Measurements from ENCODE around the gene SERTM1. TPM values are rescaled to one million over a fixed set of nuclear protein-coding genes. Genes with fewer than 3 reads are reported as not detected.

Gene SERTM1
- total and polyA plus RNA-seq, 10 donors = not detected

DNA sequence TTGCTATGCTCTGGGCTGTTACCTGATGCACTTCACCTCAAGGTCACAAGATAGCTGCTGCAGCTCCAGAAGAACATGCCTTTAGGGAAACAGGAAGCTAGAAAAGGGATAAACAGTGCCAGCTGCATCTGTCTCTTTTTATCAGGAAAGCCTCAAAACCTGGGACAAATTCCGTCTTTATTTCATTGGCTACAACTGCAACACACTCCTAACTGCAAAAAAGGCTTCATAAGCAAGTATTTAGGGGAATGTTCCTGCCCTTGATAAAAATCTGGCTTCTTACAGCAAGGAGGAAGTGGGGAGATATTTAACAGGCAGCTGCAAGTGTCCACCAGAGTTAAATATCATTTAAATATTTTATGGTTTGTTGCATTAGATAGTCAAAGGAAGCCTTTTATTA, 34.2 kb upstream of the SERTM1 start:
- Histone ChIP-seq H3K27me3 (replicated peaks in 1 of 7) (no peaks in the 10 kb centered on the region), H3K4me1 (no peaks in the 10 kb centered on the region), H3K9me3 (peaks cover 0 to 9% (median 2%) of the 10 kb centered on the region in 8 donors), H3K27ac (no peak overlapping the region), H3K4me3 (no peak overlapping the region), H3K36me3 (no peaks in the 10 kb centered on the region)
- DNase-seq = no peak
- 25 to 58% (median 50%) methylated on average over 1 of the region's 1 CpG for WGBS, 5 donors
- TF ChIP-seq CTCF (IDR thresholded peaks at IDR 0.05 in 8 of 11, conservative IDR thresholded peaks at IDR 0.05 in 3 of 11) (no peak), POLR2AphosphoS5 (IDR thresholded peaks at IDR 0.05) (no peak), POLR2A (IDR thresholded peaks at IDR 0.05) (no peak)
- intact Hi-C loops (cut with DNase I; ENCODE audit: low total_unique reads) = no loop called here

DNA sequence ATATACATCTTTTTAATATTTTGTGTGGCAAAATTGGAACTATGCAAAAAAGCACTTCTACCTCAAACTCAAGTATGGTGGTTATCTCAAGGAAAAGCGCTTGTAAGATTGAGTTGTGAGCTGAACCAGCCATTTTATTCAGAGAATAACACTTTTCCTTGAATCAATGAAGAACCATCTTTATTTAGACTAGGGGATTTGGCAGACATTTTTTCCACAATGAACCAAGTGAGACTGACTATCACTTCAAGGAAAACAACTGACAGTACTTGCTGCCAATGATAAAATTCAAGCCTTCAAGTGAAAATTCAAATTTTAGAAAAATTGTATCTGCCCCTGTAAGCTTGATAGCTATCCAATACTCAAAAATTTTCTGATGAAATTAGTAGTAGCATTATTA, 23.2 kb upstream of the SERTM1 start:
- TF ChIP-seq CTCF (IDR thresholded peaks at IDR 0.05 in 8 of 11, conservative IDR thresholded peaks at IDR 0.05 in 3 of 11) = no peak
- no peak for TF ChIP-seq POLR2A (IDR thresholded peaks at IDR 0.05)
- TF ChIP-seq POLR2AphosphoS5 (IDR thresholded peaks at IDR 0.05) = no peak
- 81 to 92% (median 89%) methylated on average over 1 of the region's 1 CpG for WGBS, 5 donors
- intact Hi-C loops (cut with DNase I; ENCODE audit: low total_unique reads) = no loop called here

DNA sequence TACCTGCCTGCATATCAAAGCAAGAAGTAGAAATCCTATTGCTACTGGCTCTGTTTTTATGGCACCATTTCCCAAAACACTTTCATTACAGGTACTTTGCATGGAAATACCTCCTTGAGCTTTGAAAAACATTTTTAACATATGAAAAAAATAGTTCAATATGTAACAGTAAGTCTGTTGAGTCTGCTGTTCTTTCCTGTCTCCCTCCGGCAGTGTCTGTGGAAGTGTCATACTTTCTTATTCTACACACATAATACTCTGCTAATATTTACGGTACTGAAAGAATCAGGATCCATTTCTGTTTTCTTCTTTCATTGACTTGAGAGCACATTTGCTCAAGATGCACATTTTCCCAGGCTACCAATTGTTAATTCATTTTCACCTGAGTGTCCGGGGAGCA, 8.2 kb upstream of the SERTM1 start:
- 79 to 94% (median 87%) methylated on average over 3 of the region's 3 CpGs for WGBS, 5 donors
- Histone ChIP-seq H3K27me3 (replicated peaks in 1 of 7) (peaks cover 0 to 4% (median 0%) of the 10 kb centered on the region in 7 donors), H3K9me3 (peaks cover 0 to 10% (median 0%) of the 10 kb centered on the region in 8 donors), H3K4me1 (no peaks in the 10 kb centered on the region), H3K4me3 (no peak overlapping the region), H3K36me3 (no peaks in the 10 kb centered on the region), H3K27ac (no peak overlapping the region)
- TF ChIP-seq POLR2A (IDR thresholded peaks at IDR 0.05) (no peak), POLR2AphosphoS5 (IDR thresholded peaks at IDR 0.05) (no peak), CTCF (IDR thresholded peaks at IDR 0.05 in 8 of 11, conservative IDR thresholded peaks at IDR 0.05 in 3 of 11) (no peak)
- DNase-seq = no peak
- intact Hi-C loops (cut with DNase I; ENCODE audit: low total_unique reads) = no loop called here

More for the DNA sequence above, 23.2 kb upstream of the SERTM1 start:
- H3K4me1 ChIP-seq = no peaks in the 10 kb centered on the region
- no peaks in the 10 kb centered on the region for H3K36me3 ChIP-seq
- H3K9me3 ChIP-seq = peaks cover 0 to 5% (median 0%) of the 10 kb centered on the region in 8 donors
- no peak overlapping the region for H3K27ac ChIP-seq
- no peak for DNase-seq
- H3K27me3 ChIP-seq (replicated peaks in 1 of 7) = no peaks in the 10 kb centered on the region
- H3K4me3 ChIP-seq = no peak overlapping the region

- Histone ChIP-seq H3K27me3 (replicated peaks in 1 of 7) (peaks cover 0 to 4% (median 0%) of the 10 kb centered on the region in 7 donors), H3K4me1 (no peaks in the 10 kb centered on the region), H3K36me3 (no peaks in the 10 kb centered on the region), H3K27ac (no peak overlapping the region), H3K9me3 (peaks cover 0 to 10% (median 0%) of the 10 kb centered on the region in 8 donors), H3K4me3 (no peak overlapping the region)
- intact Hi-C loops (cut with DNase I; ENCODE audit: low total_unique reads) = no loop called here
- TF ChIP-seq CTCF (IDR thresholded peaks at IDR 0.05 in 8 of 11, conservative IDR thresholded peaks at IDR 0.05 in 3 of 11) = no peak
- TF ChIP-seq POLR2AphosphoS5 (IDR thresholded peaks at IDR 0.05) = no peak
- no peak for TF ChIP-seq POLR2A (IDR thresholded peaks at IDR 0.05)
- DNase-seq = no peak
- 51 to 57% (median 53%) methylated on average over 9 of the region's 9 CpGs for WGBS, 5 donors
These were observed 7.2 kb upstream of the SERTM1 start for GRCh38 chr13:36666477-36667229.
